NCI-H1048 (cell line): ENCODE results near the gene TAF6.

Experiments
- DNase-seq: peaks from one replicate; lab custom pipeline; 2025; lab: John Stamatoyannopoulos, UW

Gene TAF6

DNA sequence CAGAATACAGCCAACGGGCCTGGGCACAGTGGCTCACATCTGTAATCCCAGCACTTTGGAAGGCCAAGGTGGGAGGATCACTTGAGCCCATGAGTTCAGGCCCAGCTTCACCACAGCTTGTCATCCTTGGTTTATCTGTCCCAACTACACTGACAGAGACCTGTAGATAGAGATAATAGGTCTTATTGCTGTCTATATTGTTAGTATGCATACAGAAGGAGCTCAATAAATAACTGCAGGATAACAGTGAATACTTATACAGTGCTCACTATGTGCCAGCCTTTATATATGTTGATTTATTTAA lies 1.5 kb upstream of the TAF6 start:
- DNase-seq = no peak

GRCh38 chr7:100119970-100120732 lies 993 bp upstream of the TAF6 start:
- DNase-seq = no peak

GRCh38 chr7:100118388-100119071 lies 628 bp downstream of the TAF6 start:
- no peak for DNase-seq

GRCh38 chr7:100115026-100115425 lies 4.1 kb downstream of the TAF6 start:
- DNase-seq = no peak

- DNase-seq = no peak
Observed at GRCh38 chr7:100111914-100112313, 7.2 kb downstream of the TAF6 start.

- no peak for DNase-seq
Observed at GRCh38 chr7:100111156-100111555, 8.0 kb downstream of the TAF6 start.

DNA sequence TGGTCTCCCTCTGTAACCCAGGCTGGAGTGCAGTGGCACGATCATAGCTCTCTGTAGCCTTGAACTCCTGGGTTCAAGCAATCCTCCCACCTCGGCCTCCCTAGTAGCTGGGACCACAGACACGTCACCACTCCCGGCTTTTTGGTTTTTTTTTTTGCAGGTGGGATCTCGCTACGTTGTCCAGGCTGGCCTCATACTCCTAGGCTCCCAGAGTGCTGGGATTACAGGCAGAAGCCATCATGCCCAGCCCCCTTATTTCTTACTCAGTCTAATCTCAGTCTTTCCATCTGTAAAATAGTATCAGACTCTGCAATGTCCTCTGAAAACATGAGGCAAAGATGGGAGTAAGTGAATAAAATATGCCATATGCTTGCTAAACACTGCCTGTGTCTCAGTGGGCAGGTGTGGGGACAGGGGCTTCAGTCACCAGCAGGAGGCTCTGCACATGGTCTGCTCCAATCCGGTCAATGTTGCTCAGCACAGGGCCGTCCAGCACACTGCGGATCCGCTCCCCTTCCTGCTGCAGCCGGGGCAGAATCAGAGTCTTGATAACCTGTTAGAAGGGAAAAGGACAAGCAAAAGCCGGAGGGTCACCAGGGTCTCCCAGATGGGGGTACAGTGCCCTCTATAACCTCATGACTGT lies 9.5 kb downstream of the TAF6 start:
- DNase-seq = no peak

GRCh38 chr7:100107890-100108289 lies 11.3 kb downstream of the TAF6 start:
- DNase-seq = no peak

DNA sequence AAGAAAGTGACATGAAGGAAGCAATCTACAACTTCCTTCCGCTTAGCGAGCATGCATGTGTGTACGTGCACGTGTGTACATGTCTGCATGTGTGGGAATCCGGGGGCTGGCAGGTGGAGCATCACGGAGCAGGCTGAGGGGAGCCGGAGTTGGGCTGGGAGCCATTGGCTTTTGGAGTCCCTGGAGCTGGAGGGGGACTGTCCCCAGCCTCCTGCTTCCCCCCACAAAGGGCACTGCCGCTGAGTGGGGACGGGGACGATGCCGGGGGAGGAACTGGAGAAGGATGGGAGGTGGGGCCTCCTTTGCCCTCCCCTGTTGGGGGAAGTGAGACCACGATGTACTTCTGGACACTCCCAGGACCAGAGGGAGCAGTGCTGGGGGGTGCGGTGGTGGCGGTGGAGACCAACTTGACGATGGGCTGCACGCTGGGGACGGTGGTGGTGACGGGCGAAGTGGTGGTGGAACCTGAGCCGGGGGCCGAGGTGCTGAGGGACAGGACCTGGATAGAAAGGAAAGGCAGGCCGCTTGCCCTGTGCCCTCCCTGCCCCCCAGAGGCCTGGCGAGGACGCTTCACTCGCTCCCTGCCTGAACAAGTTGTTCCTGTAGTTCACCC lies 11.9 kb downstream of the TAF6 start:
- no peak for DNase-seq

DNA sequence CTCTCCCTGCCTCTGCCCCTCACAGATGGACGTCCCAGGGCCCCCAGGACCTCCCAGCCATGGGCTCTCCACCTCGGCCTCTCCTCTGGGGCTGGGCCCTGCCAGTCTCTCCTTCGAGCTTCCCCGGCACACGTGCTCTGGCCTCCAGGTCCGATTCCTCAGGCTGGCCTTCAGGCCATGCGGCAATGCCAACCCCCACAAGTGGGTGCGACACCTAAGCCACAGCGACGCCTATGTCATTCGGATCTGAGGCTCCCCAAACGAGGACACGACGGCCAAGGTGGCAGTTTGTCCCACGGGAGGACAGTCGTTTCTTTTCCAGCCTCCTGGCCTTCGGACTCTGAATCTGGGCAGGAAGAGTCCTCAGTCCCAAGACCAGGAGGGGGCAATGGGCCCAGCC lies 12.5 kb downstream of the TAF6 start:
- DNase-seq = no peak

GRCh38 chr7:100105534-100105933 lies 13.6 kb downstream of the TAF6 start:
- no peak for DNase-seq

- no peak for DNase-seq
Observed at GRCh38 chr7:100102950-100103840, 16.0 kb downstream of the TAF6 start.

- DNase-seq = peak; percentile 96
Observed at GRCh38 chr7:100101016-100101862, 17.9 kb downstream of the TAF6 start, which contains the start of the genes AP4M1 and MCM7. Gene AP4M1, plus strand, starts transcription at chr7:100101643. Its CDS starts 72 bp downstream, at chr7:100101715. Gene MCM7, minus strand, starts transcription at chr7:100101397. Its CDS starts 103 bp downstream, at chr7:100101294.

DNA sequence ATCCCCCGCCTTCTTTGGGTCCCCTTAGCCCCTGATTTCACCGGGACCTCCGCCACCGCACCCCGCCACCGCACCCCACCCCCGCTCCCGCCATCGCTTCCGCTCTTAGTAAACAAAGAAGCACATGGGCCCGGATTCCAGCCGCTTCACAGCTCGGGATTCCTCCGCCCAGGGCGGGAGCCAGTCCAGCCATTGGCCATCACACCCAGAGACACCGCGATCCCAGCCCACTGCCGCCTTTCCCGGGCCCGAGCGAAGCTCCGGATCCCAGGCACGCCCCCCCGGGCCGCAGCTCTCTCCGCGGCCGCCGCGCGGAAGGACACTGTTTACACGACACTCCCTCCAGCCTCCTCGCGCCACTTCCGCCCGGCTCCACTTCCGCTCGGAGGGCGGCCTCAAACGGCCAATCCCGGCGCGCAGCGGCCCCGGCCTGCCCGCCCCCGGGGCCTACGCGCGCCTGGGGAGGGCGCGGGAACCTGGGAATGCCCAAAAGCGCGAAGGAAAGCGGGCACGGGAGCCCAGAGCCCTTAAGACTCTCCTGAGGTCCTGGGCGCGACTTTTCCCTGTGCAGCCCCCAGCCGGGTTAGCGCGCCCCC lies 18.6 kb downstream of the TAF6 start:
- peak; percentile 90 for DNase-seq

- DNase-seq = no peak
Observed at GRCh38 chr7:100099452-100099851, 19.7 kb downstream of the TAF6 start.

GRCh38 chr7:100098913-100099312 lies 20.2 kb downstream of the TAF6 start:
- no peak for DNase-seq

- no peak for DNase-seq
Observed at GRCh38 chr7:100095704-100096103, 23.5 kb downstream of the TAF6 start.

- no peak for DNase-seq
Observed at GRCh38 chr7:100095289-100095688, 23.9 kb downstream of the TAF6 start.

GRCh38 chr7:100093925-100094486 lies 25.2 kb downstream of the TAF6 start:
- DNase-seq = no peak

DNA sequence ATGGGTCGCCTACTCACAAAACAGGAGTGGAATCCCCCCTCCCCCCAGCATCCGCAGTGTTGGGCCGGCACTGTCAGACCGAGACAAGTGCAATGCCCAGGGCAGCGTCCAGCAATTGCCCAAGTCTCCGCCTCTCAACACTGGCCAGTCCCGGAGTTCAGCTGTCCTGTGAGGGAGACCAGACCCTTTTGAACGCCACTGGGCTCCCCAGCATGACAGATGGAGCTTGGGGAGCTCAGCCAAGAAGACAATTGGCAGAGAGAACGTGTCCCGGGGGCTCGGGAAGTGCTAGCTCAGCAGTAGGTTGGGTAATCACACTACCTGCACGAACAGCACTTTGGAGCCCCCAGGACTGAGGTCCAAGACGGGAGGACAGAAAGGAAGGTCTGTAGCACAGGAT lies 25.7 kb downstream of the TAF6 start:
- DNase-seq = no peak
